SJSA1 (cell line): ENCODE measurements around the gene MED17. TPM values are rescaled to one million over a fixed set of nuclear protein-coding genes. Genes with fewer than 3 reads are reported as not detected.
A peak's percentile ranks its signal among the peaks of the same experiment; 100 is the strongest.

ENCODE experiments used
- DNase-seq, 2 experiments: peaks; one replicate each; pipeline ENCODE4 v3.0.0-alpha.2; 2015 to 2020; ENCODE audit warnings: low spot score in 2 of 2, low read depth in 1 of 2
- H3K27ac ChIP-seq: fragments of 250-450 bp; sonication (Bioruptor Pico); 2 replicates; pipeline ENCODE4 v1.5.1; 2020; ENCODE audit warnings: mild to moderate bottlenecking, moderate library complexity
- H3K27me3 ChIP-seq: fragments of 250-450 bp; sonication (Bioruptor Pico); replicated peaks from 2 replicates; pipeline ENCODE4 v1.5.1; 2020; ENCODE audit warnings: mild to moderate bottlenecking, moderate library complexity
- H3K36me3 ChIP-seq: fragments of 250-450 bp; sonication (Bioruptor Pico); 2 replicates; pipeline ENCODE4 v1.5.1; 2020; ENCODE audit warnings: mild to moderate bottlenecking
- H3K4me1 ChIP-seq: fragments of 250-450 bp; sonication (Bioruptor Pico); replicated peaks from 2 replicates; pipeline ENCODE4 v1.6.1; 2021; ENCODE audit warnings: mild to moderate bottlenecking
- H3K4me3 ChIP-seq: fragments of 250-450 bp; sonication (Bioruptor Pico); 2 replicates; pipeline ENCODE4 v1.5.1; 2020; ENCODE audit warnings: mild to moderate bottlenecking
- H3K9me3 ChIP-seq: fragments of 250-450 bp; sonication (Bioruptor Pico); replicated peaks from 2 replicates; pipeline ENCODE4 v1.5.1; 2020; ENCODE audit warnings: mild to moderate bottlenecking
- total RNA-seq: library from RNA; depleted of rRNA; stranded (reverse); fragments of >200 nt; shearing (Covaris generic); gene quantifications from 2 replicates; pipeline ENCODE4 v1.2.3, GENCODE V29; 2014

MED17 gene
- total RNA-seq, 1 experiment from 2014 or later, result 18.2 TPM

- H3K36me3 ChIP-seq, result no peaks in the 10 kb centered on the region
- DNase-seq, result no peak
- no peaks in the 10 kb centered on the region for H3K27me3 ChIP-seq
- H3K4me1 ChIP-seq, result no peaks in the 10 kb centered on the region
- H3K4me3 ChIP-seq, result no peak overlapping the region
- no peaks in the 10 kb centered on the region for H3K9me3 ChIP-seq
- no peak overlapping the region for H3K27ac ChIP-seq
Measured at GRCh38 chr11:93840981-93841380, 56.9 kb downstream of the MED17 start.

GRCh38 chr11:93841446-93841845, 57.4 kb downstream of the MED17 start:
- Histone ChIP-seq H3K36me3 (no peaks in the 10 kb centered on the region), H3K9me3 (no peaks in the 10 kb centered on the region), H3K27me3 (no peaks in the 10 kb centered on the region), H3K27ac (no peak overlapping the region), H3K4me3 (no peak overlapping the region), H3K4me1 (no peaks in the 10 kb centered on the region)
- DNase-seq, result no peak

- H3K4me3 ChIP-seq, result no peak overlapping the region
- H3K27me3 ChIP-seq, result no peaks in the 10 kb centered on the region
- no peak for DNase-seq
- H3K4me1 ChIP-seq, result no peaks in the 10 kb centered on the region
- H3K36me3 ChIP-seq, result no peaks in the 10 kb centered on the region
- no peak overlapping the region for H3K27ac ChIP-seq
- H3K9me3 ChIP-seq, result no peaks in the 10 kb centered on the region
Measured at GRCh38 chr11:93842034-93842433, 58.0 kb downstream of the MED17 start.

GRCh38 chr11:93842461-93842860, 58.4 kb downstream of the MED17 start:
- DNase-seq, result peak in 1 of 2 experiments; percentile 45
- H3K27me3 ChIP-seq, result no peaks in the 10 kb centered on the region
- no peaks in the 10 kb centered on the region for H3K36me3 ChIP-seq
- H3K9me3 ChIP-seq, result no peaks in the 10 kb centered on the region
- no peaks in the 10 kb centered on the region for H3K4me1 ChIP-seq
- no peak overlapping the region for H3K27ac ChIP-seq
- no peak overlapping the region for H3K4me3 ChIP-seq

- no peaks in the 10 kb centered on the region for H3K4me1 ChIP-seq
- DNase-seq, result no peak
- H3K36me3 ChIP-seq, result no peaks in the 10 kb centered on the region
- no peak overlapping the region for H3K27ac ChIP-seq
- no peaks in the 10 kb centered on the region for H3K9me3 ChIP-seq
- H3K27me3 ChIP-seq, result no peaks in the 10 kb centered on the region
- no peak overlapping the region for H3K4me3 ChIP-seq
Measured at GRCh38 chr11:93843906-93844305, 59.8 kb downstream of the MED17 start.

- no peak for DNase-seq
- H3K4me1 ChIP-seq, result no peaks in the 10 kb centered on the region
- H3K4me3 ChIP-seq, result no peak overlapping the region
Measured at GRCh38 chr11:93844568-93844967, 60.5 kb downstream of the MED17 start.

GRCh38 chr11:93845181-93846092, 61.4 kb downstream of the MED17 start:
- no peaks in the 10 kb centered on the region for H3K4me1 ChIP-seq
- no peaks in the 10 kb centered on the region for H3K36me3 ChIP-seq
- DNase-seq, result no peak
- no peaks in the 10 kb centered on the region for H3K9me3 ChIP-seq
- H3K4me3 ChIP-seq, result no peak overlapping the region
- H3K27ac ChIP-seq, result no peak overlapping the region
- H3K27me3 ChIP-seq, result no peaks in the 10 kb centered on the region

More at GRCh38 chr11:93844568-93844967, 60.5 kb downstream of the MED17 start:
- Histone ChIP-seq H3K27me3 (no peaks in the 10 kb centered on the region), H3K9me3 (no peaks in the 10 kb centered on the region), H3K27ac (no peak overlapping the region), H3K36me3 (no peaks in the 10 kb centered on the region)

- no peak for DNase-seq
- no peak overlapping the region for H3K4me3 ChIP-seq
- no peaks in the 10 kb centered on the region for H3K36me3 ChIP-seq
- H3K9me3 ChIP-seq, result no peaks in the 10 kb centered on the region
- H3K4me1 ChIP-seq, result no peaks in the 10 kb centered on the region
- H3K27ac ChIP-seq, result no peak overlapping the region
- H3K27me3 ChIP-seq, result no peaks in the 10 kb centered on the region
Measured at GRCh38 chr11:93846411-93846810, 62.3 kb downstream of the MED17 start.

- no peak for DNase-seq
- no peaks in the 10 kb centered on the region for H3K4me1 ChIP-seq
- H3K27ac ChIP-seq, result no peak overlapping the region
- no peaks in the 10 kb centered on the region for H3K9me3 ChIP-seq
- no peaks in the 10 kb centered on the region for H3K27me3 ChIP-seq
- H3K36me3 ChIP-seq, result no peaks in the 10 kb centered on the region
- H3K4me3 ChIP-seq, result no peak overlapping the region
Measured at GRCh38 chr11:93849201-93849600, 65.1 kb downstream of the MED17 start.

GRCh38 chr11:93849751-93850593, 65.9 kb downstream of the MED17 start:
- Histone ChIP-seq H3K36me3 (no peaks in the 10 kb centered on the region), H3K4me3 (no peak overlapping the region), H3K27me3 (no peaks in the 10 kb centered on the region), H3K9me3 (no peaks in the 10 kb centered on the region), H3K4me1 (no peaks in the 10 kb centered on the region), H3K27ac (no peak overlapping the region)
- DNase-seq, result no peak

- H3K9me3 ChIP-seq, result no peaks in the 10 kb centered on the region
- H3K4me3 ChIP-seq, result no peak within 1 kb of the TSS
- H3K4me1 ChIP-seq, result no peaks in the 10 kb centered on the region
- no peak within 1 kb of the TSS for H3K27ac ChIP-seq
- no peaks in the 10 kb centered on the region for H3K36me3 ChIP-seq
- no peaks in the 10 kb centered on the region for H3K27me3 ChIP-seq
- no peak for DNase-seq
Measured at GRCh38 chr11:93850594-93851018, 66.5 kb downstream of the MED17 start, which contains the start of gene VSTM5. Gene VSTM5 (minus strand): TSS chr11:93850618. CDS start chr11:93850502, 116 bp downstream.

- no peaks in the 10 kb centered on the region for H3K9me3 ChIP-seq
- no peaks in the 10 kb centered on the region for H3K36me3 ChIP-seq
- no peaks in the 10 kb centered on the region for H3K27me3 ChIP-seq
- H3K4me3 ChIP-seq, result no peak overlapping the region
- H3K27ac ChIP-seq, result no peak overlapping the region
- no peak for DNase-seq
- no peaks in the 10 kb centered on the region for H3K4me1 ChIP-seq
Measured at GRCh38 chr11:93852242-93852641, 68.2 kb downstream of the MED17 start.

GRCh38 chr11:93857413-93858120, 73.5 kb downstream of the MED17 start:
- H3K4me3 ChIP-seq, result no peak overlapping the region
- DNase-seq, result no peak
- H3K27me3 ChIP-seq, result no peaks in the 10 kb centered on the region

More at GRCh38 chr11:93857413-93858120, 73.5 kb downstream of the MED17 start:
- no peaks in the 10 kb centered on the region for H3K9me3 ChIP-seq
- no peaks in the 10 kb centered on the region for H3K36me3 ChIP-seq
- H3K4me1 ChIP-seq, result no peaks in the 10 kb centered on the region
- no peak overlapping the region for H3K27ac ChIP-seq
